ENCODE data around the gene NGRN. TPM values are rescaled to one million over a fixed set of nuclear protein-coding genes. Genes with fewer than 3 reads are reported as not detected.

NGRN gene
- total and polyA plus RNA-seq, 2 of the 4 experiments (the other 2 are of a cell fraction), result 39.6 to 46.2 TPM

GRCh38 chr15:90223441-90224165, 41.9 kb upstream of the NGRN start (continued):
- TF ChIP-seq MAZ (IDR thresholded peaks at IDR 0.05; ENCODE audit: borderline replicate concordance, low read depth, low read length), result no peak

DNA sequence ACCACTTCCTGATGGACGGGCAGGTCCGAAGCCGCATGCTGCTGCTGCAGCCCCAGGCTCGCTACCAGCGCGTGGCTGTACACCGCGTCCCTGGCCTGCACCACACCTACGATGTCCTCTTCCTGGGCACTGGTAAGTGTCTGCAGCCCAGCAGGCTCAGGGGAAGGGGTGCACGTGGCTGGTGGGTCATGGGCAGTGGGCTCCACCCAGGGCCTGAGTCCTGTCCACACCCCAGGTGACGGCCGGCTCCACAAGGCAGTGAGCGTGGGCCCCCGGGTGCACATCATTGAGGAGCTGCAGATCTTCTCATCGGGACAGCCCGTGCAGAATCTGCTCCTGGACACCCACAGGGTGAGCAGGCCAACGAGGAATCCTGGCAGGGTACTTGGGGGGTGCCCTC, 40.4 kb upstream of the NGRN start:
- Histone ChIP-seq H2AK9ac (replicated peaks; ENCODE audit: low read depth, low read length, poor library complexity) (no peak overlapping the region), H2BK5ac (ENCODE audit: low read depth, low read length, poor library complexity, severe bottlenecking) (no peak overlapping the region), H3K4me3 (ENCODE audit: insufficient read depth, low read depth, low read length) (no peak overlapping the region), H3K27me3 (ENCODE audit: control insufficient read depth, insufficient read depth, low read length) (no peaks in the 10 kb centered on the region), H3K36me3 (ENCODE audit: control insufficient read depth, insufficient read depth, low read length) (peaks cover 52% of the 10 kb centered on the region), H3K4me1 (ENCODE audit: control insufficient read depth, insufficient read depth, low read length) (peaks cover 3% of the 10 kb centered on the region; the same call in 1 of the 2 replicates), H4K91ac (ENCODE audit: insufficient read depth, low read depth, low read length) (no peak overlapping the region), H2BK20ac (ENCODE audit: low read depth, low read length) (no peak overlapping the region), H4K8ac (ENCODE audit: low read depth in 2 of 2, low read length in 2 of 2) (no peak overlapping the region), H3K9me1 (ENCODE audit: insufficient read depth, low read length) (no peaks in the 10 kb centered on the region), H3K14ac (replicated peaks; ENCODE audit: low read depth, low read length) (no peak overlapping the region), H2BK15ac (ENCODE audit: low read depth, low read length) (no peak overlapping the region), H3K23ac (ENCODE audit: low read depth, low read length) (no peak overlapping the region), H3K9me3 (ENCODE audit: control insufficient read depth, insufficient read depth, low read length) (no peaks in the 10 kb centered on the region), H3K27ac (ENCODE audit: insufficient read depth, low read length) (no peak overlapping the region), H2AFZ (replicated peaks; ENCODE audit: low read length, poor library complexity) (no peak overlapping the region), H3K18ac (ENCODE audit: low read depth, low read length) (no peak overlapping the region), H3K56ac (ENCODE audit: extremely low read depth, insufficient read depth, low read length) (no peak overlapping the region), H3K9ac (ENCODE audit: low read depth, low read length) (no peak overlapping the region), H3K4me2 (ENCODE audit: low read depth, low read length) (no peak overlapping the region), H2BK120ac (ENCODE audit: low read depth, low read length) (no peak overlapping the region), H4K5ac (ENCODE audit: low read depth, low read length) (no peak overlapping the region), H2AK5ac (ENCODE audit: low read depth, low read length) (no peak overlapping the region), H4K20me1 (ENCODE audit: insufficient read depth, low read length) (no peaks in the 10 kb centered on the region), H3K79me1 (ENCODE audit: low read depth in 1 of 2, low read length in 2 of 2) (peaks cover 0 to 4% of the 10 kb centered on the region in 2 experiments; a peak in 2 of 4 replicates), H3K4ac (ENCODE audit: low read depth, low read length) (no peak overlapping the region)
- WGBS, 2 experiments (ENCODE audit: extremely low coverage in 2 of 2, insufficient read length in 1 of 2), result 95% methylated on average over 4 of the region's 17 CpGs; no CpG with 5 or more reads in 1 of the 2 experiments
- POLR2A ChIA-PET (ENCODE audit: unreplicated experiment), result no interaction called here
- CTCF ChIA-PET, result no interaction called here
- intact Hi-C loops (cut with micrococcal nuclease), result loop anchor here (10.0 kb wide), 1 partner anchor 140 kb away; no protein-coding TSS in a partner anchor
- dilution Hi-C loops (cut with HindIII; ENCODE audit: low sequenced_read_pairs, unreplicated experiment), result no loop called here
- in situ Hi-C loops (cut with MboI; ENCODE audit: low sequenced_read_pairs), result loop anchor here (10.0 kb wide), 1 partner anchor 330 kb away; the partner anchor contains the start of gene AP3S2
- ATAC-seq (ENCODE audit: low read depth) (no peak), DNase-seq (no peak)
- no peak for TF ChIP-seq NFE2L2 (IDR thresholded peaks at IDR 0.05; ENCODE audit: low read depth, low read length)
- TF ChIP-seq CTCF (conservative IDR thresholded peaks at IDR 0.05; ENCODE audit: low read depth, low read length), result no peak
- no peak for TF ChIP-seq RFX5 (IDR thresholded peaks at IDR 0.05; ENCODE audit: low read depth, low read length)
- no TSS peak for BruUV-seq (replicated peaks)
